GM19035 (cell line): Measurements from ENCODE around the gene PIAS4.

Experiments used
- ATAC-seq: cut with Tn5 transposase; IDR thresholded peaks from one replicate; pipeline ENCODE4 v1.9.1; 2021; ENCODE audit not compliant: unreplicated experiment

Gene PIAS4

DNA sequence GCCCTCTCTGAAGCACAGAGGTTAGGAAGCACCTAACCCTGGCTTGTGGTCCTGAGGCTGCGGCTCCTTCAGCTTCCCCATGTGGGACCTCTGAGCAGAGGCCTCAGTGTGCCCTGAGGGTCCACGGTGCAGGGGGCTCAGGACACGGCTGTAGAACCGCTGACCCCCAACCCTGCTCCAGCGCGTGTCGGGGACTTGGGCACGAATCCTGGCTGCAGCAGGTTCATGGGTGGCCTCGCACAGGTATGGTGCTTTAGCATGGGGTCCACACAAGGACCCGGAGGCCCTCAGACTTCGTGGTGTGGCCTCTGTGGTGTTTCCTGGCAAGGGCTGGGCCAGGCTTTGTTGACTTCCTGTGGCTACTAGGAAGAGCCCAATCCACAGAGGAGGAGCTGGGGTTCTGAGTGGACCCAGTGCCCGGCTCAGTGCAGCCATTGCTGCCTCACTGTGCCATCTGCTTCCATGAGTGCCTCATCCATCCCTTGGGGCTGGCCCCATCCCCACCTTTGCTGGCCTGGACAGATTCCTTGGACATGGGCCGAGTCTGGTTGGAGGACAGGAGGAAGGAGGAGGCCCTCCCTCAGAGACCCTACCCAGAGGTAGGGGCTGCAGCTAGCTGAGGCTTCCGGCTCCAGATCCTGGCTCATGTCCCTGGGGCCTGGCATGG lies 34.7 kb downstream of the PIAS4 start:
- ATAC-seq, result no peak

DNA sequence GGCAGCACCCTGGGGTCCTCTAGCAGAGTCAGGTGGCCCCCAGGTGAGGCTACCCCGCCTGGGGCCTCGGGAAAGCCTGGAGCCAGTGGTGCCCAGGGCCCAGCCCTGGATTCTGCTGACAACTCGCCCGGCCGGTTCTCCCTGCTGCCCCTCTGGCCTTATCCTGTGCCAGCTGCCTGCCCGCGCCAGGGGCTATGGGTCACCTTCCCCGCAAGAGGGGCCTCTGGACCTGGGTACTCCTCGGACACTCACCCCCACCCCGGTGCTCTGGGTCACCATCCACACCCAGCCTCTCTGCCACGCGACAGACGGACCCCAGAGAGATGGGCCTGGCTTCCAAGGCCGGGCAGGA lies 35.2 kb downstream of the PIAS4 start:
- no peak for ATAC-seq

DNA sequence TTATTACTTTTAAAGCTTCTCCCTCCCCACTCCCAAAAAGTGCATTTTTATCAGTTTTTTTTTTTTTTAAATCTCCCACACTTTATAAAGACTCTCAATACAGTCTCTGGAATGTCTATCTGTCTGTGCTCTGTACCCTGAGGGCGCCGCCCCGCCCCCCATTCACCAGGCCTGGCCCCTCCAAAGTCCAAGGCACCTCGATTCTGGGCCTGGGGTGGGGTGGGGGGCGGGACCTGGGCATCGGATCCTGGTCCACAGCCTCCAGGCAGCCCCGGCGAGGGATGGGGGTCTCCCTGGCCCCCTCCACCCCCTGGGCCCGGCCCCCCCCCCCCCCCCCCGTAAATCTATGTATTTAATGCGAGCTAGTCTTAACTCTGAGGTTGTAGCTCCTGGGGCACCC lies 35.9 kb downstream of the PIAS4 start:
- ATAC-seq, result no peak

DNA sequence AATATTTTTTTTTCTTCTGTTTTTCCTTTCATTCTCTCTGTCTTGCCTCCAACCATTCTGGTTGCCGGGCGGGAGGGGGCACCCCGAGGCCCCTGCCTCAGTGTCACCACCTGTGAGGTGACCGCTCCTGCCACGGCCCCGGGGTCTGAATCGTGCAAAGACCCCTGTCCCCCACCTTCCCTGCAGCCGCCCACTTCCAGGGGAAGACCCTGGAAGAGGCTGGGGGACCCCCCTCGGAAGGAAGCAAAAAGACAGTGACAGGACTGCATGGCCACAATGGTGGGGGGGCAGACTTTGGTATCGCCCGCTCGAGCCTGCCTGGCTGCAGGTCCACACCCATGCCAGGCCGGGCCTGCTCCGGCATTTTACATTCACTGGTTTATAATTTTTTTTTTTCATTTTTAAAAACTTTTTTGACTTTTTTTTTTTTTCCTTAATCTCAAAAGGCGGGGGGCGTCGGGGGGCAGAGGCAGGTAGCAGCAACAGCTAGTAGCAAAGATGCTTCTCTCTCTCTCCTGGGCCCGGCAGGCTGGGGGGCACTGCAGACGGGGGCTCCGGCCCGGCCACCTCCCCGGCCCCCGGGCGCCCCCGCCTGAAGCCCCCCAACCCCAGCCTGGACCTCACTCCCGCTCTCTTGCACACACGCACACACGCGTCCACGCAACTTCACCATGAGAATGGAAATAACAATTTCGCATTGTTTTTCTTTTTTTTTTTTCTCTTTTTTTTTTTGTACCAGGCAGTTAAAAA lies 36.6 kb downstream of the PIAS4 start:
- no peak for ATAC-seq

DNA sequence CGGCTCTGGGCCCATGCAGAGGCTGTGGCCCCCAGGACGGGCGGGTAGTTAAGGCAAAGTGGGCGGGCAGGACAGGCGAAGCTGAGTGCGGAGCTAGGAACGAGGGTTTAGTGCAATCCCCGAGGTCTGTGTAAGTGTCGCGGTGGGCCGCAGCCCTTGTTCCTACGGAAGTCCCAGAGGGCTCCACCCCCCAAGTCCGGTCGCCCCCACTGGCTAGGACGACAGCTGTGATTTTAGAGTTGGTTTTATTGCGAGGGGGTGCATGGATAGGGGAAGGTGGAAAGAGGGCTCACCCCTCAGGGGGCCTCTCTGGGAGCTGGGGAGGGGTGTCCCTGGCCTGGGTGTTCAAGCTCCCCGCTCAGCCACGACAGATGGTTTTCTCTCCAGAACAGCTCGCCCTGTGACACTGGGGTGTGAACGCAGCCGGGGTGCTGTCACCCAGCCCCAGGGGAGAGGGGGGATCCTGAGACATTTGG lies 37.5 kb downstream of the PIAS4 start:
- no peak for ATAC-seq

DNA sequence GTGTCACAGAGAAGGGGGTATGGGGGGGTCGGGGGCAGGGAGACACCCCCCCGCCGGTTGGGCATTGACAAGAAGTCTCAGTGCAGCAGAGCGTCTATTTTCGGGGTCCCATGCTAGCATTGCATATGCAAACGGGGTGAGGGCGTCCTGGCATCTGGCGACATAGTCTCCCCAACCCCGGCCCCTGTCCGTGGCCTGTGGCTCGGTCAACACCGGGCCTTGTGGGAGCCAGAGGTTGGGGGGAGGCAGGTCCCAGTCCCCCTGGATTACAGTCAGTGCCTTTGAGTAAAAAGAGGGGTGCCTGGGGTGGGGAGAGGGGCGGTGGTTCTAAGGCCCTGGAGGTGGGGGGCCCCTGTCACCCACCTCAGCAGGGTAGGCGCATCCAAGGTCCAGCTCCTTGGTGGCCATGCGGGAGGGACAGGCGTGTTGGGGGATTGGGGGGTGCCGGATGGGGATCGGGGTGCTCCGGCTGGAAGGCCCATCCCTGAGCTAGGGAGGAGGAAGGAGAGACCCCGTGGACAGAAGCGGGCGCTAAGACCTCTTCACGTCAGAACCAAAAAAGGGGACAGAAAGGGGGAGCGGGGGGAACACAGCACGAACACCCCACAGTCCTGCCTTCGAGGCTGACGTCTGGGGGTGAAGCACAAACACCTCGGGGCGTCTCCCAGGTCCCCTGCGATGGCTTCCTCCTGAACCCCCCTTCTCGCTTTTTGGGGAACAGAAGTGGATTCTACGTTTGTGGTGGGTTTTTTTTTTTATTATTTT lies 38.2 kb downstream of the PIAS4 start:
- no peak for ATAC-seq

DNA sequence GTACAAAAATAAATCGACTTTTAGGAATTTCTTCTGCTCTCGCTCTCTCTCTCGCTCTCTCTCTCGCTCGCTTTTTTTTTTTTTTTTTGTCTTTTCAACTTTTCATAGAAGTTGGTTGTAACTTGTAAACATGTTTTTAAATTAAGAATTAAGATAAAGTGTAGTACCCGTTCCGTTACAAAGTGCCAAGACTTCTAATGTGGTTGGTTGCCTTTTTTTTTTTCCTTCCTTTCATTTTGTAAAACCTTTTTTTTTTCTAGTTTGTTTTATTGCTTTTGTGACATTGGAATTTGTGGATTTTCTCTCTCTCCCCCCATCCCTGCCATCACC lies 38.8 kb downstream of the PIAS4 start:
- no peak for ATAC-seq

DNA sequence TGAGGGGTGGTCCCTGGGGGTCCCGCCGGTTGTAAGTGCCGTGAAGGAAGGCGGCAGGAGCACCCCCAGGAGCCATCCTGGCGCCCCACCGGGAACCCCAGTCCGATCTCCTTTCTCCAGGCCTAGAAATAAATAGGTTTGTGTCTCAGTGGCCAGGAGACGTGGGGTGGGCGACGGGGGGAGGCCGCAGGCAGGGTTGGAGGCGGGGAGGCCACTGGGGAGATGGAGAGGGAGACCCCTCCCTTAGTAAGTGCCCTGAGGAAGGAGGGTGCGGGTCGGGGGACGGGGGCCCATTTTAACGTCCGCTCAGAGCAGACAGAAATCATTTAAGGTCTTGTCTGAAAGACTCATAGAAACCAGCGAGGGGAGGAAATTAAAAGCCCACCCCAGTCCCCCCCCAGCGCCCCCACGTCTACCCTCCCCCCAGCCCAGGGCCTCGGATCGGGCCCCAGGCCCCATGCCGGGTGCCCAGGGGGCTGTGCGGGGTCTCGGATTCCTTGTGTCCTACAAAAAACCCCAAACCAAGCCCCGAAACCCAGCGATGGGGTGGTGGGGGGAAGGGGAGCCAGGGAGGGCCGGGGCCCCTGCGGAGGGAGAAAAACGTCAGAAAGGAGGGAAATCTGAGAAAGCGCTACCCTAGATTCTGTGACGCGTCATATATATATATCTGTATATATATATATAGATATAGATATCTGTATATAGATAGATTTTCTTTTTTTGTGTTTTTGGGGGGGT lies 39.6 kb downstream of the PIAS4 start:
- no peak for ATAC-seq

DNA sequence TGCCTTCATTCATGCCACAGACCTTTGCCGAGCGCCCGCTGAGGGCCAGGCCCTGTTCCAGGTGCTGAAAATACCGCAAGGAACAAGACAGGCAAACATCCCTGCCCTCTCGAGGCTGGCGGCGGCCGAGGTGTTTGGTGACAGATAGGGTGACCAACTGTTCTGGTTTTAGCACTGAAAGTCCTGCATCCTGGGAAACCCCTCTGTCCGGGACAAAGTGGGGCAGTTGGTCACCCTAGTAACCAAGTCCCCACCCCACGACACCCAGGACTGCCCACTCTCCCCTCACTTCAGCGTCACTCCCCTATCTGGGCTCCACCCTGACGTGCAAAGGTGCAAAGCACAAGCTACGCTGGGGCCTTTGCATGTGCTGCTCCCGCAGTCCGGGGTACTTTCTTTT lies 41.9 kb downstream of the PIAS4 start:
- no peak for ATAC-seq

DNA sequence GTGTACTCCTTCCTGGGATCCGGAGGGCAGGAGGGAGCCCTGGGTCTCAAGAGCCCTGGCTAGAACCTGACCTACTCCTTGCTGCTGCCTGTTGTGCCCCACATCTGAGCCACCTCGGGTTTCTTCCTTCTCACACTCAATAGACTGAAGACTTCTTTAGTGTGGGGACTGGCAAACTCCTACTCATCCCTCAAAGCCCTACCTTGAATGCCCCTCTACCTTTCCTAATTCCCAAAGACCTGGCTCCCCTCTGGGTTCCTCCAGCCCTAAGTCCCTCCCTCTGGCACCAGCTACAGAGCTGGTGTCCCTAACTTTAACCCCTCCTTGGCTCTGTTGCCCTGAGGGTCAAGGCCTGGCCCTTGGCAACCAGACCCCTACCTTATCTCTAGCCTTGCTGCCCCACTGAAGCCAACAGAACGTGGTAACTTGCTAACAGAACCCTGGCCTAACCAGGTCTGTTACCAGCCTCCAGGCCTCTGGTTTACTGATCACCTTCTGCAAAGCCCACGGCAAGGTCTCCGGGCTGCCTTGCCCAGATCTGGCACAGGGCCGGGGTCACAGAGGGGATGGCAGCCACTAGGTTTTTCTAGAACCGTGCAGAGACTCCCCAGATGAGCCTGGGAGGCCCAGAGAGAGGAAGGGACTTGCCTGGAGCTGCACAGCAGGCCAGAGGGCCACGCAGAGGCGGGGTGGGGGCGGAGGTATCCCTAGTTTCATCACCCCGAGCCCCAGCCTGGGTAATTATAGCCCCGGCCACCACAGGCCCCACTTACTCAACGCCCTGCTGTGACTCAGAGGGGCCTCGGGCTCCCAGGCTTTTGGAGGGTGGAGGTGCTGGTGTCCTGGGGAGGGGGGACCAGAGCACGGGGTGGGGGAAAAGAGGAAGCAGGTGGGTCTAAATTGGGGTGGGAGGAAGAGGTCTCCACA lies 43.9 kb downstream of the PIAS4 start:
- no peak for ATAC-seq

DNA sequence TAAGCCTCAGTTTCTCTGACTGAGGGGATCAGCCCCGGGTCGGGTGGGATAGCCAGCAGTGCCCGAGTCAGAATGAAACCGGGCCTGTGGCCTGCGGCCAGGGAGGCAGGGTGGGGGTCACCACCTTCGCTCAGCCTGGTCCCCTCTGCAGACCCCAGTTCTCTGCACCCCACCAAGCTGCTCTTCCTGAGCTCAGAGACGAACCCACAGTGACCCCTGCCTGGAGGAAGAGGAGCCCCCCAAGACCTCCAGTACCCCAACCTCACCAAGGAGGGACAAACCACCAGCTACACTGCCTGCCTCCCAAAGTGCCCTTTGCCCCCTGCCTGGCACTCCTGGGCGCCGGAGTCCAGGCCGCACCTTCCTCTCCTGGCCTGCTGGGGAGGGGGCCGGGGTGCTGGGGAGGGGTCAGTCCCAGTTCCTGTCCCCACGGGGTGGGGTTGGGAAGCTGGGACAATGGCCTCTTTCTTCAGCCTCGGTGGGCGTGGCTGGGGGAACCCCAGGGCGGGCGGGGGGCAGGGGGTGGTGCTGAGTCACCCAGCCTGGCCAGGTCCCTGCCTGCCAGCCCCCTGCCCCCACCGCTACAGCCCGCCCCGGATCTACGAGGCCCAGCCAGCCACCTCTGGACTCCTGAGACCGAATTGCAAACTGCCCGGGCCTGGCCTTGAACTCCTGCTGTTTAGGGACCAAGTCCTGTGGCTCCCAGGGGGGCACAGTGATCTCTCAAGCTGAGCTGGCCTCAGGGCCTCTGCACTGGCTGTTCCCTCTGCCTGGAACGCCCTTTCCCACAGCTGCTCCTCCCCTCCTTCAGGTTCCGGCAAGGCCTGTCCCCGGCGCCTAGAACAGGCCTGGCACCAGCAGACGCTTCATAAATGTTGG lies 44.8 kb downstream of the PIAS4 start:
- ATAC-seq, result no peak

DNA sequence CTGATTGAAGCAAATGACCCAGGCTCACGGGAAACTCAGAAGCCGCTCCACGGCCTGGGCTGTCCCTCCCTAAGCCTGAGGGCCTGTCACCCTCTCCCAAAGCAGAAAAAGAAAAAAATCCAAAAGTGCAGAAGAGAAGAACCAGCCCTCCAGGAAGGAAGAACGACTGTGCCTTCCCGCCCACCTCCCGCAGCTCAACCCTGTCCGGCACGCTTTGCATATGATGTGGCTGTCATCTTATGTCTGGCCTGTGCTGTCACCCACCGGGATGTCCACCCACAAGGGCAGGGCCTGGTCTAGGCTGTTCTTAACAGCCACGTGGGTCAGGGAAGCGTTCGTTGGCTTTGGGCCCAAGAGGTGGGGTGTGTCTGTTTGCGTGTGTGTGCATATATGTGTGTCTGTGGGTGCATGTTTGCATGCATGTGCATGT lies 45.5 kb downstream of the PIAS4 start:
- no peak for ATAC-seq

DNA sequence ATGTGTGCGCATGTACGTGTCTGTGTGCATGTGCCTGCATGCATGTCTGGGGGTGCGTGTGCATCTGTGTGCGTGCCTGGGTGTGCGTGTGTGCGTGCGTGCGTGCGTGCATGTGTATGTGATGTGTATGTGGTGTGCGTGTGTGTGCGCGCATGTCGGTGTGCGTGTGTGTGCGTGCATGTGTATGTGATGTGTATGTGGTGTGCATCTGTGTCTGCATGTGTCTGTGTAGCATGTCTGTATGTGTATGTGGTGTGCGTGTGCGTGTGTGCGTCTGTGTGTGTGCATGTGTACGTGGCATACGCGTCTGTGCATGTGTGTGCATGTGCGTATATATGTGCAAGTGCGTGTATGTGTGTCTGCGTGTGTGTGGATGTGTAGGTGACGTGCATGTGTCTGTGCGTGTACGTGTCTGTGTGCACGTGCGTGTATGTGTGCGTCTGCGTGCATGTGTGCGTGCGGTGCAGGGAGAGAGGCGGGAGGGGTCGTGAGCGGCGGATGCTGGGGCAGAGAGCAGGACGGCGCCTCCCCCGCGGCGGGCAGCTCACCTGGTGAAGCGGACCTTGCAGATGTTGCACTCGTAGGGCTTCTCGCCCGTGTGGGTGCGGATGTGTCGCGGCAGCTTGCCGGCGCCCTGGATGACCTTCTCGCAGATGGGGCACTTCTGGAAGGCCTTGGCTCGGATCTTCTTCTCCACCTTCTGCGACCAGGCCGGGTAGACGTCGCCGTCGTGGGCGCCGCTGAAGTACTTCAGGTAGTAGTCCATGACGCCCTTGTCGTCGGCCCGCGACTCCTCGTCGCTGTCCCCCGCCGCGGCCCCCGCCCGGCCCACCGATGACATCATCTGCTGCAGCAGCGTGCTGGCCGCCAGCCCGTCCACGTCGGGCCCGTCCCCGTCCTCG lies 46.1 kb downstream of the PIAS4 start:
- no peak for ATAC-seq

DNA sequence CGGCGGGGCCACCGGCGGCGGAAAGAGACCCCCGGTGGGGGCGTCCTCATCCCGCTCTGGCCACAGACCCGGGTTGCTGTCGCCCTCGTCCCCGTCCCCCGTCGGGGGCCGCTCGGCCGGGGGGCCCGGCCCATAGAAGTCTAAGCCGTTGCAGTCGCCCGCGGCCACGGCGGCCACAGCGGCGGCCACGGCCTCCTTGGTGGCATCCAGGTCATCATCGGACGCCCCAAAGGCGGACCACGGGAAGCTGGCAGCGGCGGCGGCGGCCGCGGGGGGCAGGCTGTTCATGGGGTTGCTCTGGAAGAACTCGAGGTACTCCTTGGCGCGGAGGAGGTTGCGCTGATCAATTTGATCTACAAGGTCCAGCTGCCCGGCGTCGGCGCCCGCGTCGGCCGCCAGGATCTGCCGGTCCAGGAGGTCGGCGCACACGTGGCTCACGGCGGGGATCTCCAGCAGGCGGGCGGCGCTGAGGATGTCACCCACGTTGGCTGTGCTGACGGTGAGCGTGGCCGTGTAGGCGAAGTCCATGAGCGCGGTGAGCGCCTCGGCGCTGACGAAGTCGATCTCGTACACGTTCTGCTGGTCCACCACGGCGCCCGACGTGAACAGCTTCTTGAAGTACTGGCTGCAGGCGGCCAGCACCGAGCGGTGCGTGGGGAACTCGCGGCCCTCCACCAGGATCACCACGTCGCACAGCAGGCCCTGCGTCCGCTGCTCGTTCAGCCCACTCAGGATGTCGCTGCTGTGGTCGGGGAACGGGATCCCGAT lies 47.1 kb downstream of the PIAS4 start:
- no peak for ATAC-seq

DNA sequence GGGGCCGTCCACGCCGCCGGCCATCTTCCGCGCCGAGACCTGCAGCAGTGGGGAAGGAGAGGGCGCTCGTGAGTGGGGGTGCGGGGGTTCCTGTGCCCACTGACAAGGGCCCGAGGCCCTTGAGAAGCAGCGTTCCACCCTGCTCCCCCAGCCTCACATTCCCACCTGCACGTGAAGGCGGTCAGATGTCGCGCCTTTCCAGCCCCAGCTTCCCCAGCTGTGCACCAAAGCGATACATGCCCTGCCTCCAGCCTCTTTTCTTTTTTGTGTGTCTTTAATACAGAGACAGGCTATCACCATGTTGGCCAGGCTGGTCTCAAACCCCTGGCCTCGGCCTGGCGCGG lies 47.6 kb downstream of the PIAS4 start:
- no peak for ATAC-seq

DNA sequence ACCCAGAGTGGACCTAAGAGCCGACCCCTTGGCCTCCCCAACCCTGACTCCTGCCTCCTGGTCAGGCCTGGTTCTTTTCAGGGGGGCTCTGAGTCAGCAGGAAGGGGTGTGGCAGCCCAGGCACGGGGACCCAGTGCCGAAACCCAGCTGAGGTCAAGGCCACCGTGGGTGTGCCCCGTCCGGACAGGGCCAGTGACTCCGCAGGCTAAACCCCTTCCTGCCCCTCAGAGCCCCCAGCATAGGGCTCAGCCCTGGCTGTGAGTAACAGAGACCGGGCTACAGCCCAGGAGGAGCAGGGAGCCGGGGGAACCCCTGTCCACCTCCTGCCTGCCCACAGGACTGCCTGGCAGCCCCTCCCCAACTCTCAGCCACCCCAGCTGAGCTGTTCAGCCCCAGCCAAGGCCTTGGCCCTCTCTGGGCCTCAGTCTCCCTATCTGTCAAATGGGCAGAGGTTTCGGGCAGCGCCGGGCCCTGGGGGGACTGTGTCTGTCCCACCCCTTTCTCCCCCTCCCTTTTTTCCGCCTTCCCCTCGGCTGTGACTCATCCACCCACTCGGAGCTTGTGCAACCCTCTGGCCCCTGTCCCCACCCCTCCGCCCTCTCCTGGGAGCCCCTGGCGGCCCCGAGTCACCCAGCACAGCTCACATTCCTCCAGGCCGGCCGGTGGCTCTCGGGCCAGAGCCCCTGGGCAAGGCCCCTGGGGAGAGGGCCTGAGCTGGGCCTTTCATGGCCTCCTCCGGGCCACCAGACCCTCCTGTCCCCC lies 50.6 kb downstream of the PIAS4 start:
- no peak for ATAC-seq
